ENCODE data around the gene LDHD.

DNA sequence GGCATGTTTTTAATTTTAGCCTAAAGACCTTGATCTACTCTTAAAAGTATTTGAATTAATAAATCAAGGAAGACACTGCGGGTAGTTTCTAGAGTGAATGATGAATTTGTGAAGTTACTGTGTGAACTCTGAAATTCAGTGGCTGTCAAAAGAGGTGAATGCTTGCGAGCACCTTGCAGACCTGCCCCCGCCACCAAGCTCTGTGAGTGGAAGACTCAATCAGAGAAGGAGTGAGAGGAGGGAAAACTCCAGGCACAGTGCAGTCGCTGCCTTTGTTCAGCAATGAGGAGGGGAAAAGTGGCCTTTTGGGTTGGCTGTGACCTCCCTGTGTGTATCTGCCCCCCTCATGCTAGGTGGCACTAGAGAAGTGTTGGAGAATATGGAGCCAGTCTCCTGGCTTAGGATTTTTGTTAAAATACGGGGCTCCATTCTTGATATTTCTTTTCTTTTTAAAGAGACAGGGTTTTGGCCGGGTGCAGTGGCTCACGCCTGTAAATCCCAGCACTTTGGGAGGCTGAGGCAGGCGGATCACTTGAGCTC lies 53.0 kb downstream of the LDHD start:
- TF ChIP-seq, protein P1, sequence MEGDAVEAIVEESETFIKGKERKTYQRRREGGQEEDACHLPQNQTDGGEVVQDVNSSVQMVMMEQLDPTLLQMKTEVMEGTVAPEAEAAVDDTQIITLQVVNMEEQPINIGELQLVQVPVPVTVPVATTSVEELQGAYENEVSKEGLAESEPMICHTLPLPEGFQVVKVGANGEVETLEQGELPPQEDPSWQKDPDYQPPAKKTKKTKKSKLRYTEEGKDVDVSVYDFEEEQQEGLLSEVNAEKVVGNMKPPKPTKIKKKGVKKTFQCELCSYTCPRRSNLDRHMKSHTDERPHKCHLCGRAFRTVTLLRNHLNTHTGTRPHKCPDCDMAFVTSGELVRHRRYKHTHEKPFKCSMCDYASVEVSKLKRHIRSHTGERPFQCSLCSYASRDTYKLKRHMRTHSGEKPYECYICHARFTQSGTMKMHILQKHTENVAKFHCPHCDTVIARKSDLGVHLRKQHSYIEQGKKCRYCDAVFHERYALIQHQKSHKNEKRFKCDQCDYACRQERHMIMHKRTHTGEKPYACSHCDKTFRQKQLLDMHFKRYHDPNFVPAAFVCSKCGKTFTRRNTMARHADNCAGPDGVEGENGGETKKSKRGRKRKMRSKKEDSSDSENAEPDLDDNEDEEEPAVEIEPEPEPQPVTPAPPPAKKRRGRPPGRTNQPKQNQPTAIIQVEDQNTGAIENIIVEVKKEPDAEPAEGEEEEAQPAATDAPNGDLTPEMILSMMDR (IDR thresholded peaks at IDR 0.05) = no peak
- no peak for TF ChIP-seq ZFX (IDR thresholded peaks at IDR 0.05; ENCODE audit: borderline replicate concordance)

Measured in 22Rv1 (cell line).